HCT116 (cell line): Measurements from ENCODE around the gene FAM53B. TPM values are rescaled to one million over a fixed set of nuclear protein-coding genes. Genes with fewer than 3 reads are reported as not detected.

Experiments used
- ATAC-seq: fragments of 200-7000 bp; cut with Tn5 transposase; 2 replicates; pipeline ENCODE4 v1.9.1; 2020; ENCODE audit warnings: mild to moderate bottlenecking, moderate library complexity
- BruUV-seq: library from RNA; stranded (reverse); fragments of 400-500 nt; replicated peaks from 2 replicates; lab custom pipeline; 2021; lab: Mats Ljungman, UMichigan
- CTCF ChIA-PET: fragments of 300-600 bp; sonication (Branson Sonifier 250); formaldehyde crosslinking; loops from one replicate; lab custom pipeline; 2021; ENCODE audit warnings: antibody characterized with exemption; lab: Charles Lee
- POLR2A ChIA-PET: fragments of 300-600, 350-600 bp; sonication (Branson Sonifier 250); formaldehyde crosslinking; loops from one replicate; lab custom pipeline; 2021; ENCODE audit warnings: antibody characterized with exemption; lab: Charles Lee
- RAD21 ChIA-PET, 2 experiments: fragments of 300-600 bp; sonication (Branson Sonifier 250); formaldehyde crosslinking; loops; one replicate each; lab custom pipeline; 2023; ENCODE audit warnings: low total read pairs in 2 of 2; ENCODE audit not compliant: uncharacterized antibody in 2 of 2, unreplicated experiment in 2 of 2, low non-redundant PET in 1 of 2; lab: Charles Lee
- DNase-seq: peaks from one replicate; pipeline ENCODE4 v3.0.0-alpha.2; 2010; ENCODE audit warnings: low read depth, low spot score
- H2AFZ ChIP-seq: fragments of 200-600 bp; shearing (Covaris generic), sonication (generic); 2 replicates; pipeline ENCODE4 v1.6.1; 2017; ENCODE audit warnings: low read depth, mixed run types, mixed read lengths, antibody characterized with exemption, low read length; ENCODE audit not compliant: poor library complexity, severe bottlenecking
- H3K27ac ChIP-seq: 2 replicates; pipeline ENCODE4 v1.5.1; 2012; ENCODE audit warnings: low read depth, low read length
- H3K27me3 ChIP-seq: fragments of 200-600 bp; sonication (generic); 2 replicates; pipeline ENCODE4 v1.6.1; 2016; ENCODE audit warnings: mixed run types, low read length, mixed read lengths; ENCODE audit not compliant: insufficient read depth
- H3K36me3 ChIP-seq, 2 experiments: fragments of 200-500 bp in 1 of 2; fragments of 200-600 bp in 1 of 2; sonication (Bioruptor generic) in 1 of 2; sonication (generic) in 1 of 2; 2 replicates each; pipeline versions ENCODE4 v1.5.1 to v1.6.1; 2014 to 2016; ENCODE audit warnings: low read length in 2 of 2, inconsistent platforms in 1 of 2, mixed read lengths in 1 of 2, mixed run types in 1 of 2; ENCODE audit not compliant: insufficient read depth in 2 of 2, control insufficient read depth in 1 of 2
- H3K4me1 ChIP-seq, 2 experiments: fragments of 200-600 bp in 1 of 2; sonication (generic) in 1 of 2; 2 replicates each; pipeline versions ENCODE4 v1.5.1 to v1.6.1; 2012 to 2017; ENCODE audit warnings: low read length in 2 of 2, inconsistent platforms in 1 of 2, mild to moderate bottlenecking in 1 of 2, mixed read lengths in 1 of 2, mixed run types in 1 of 2, moderate library complexity in 1 of 2; ENCODE audit not compliant: insufficient read depth in 2 of 2, control insufficient read depth in 1 of 2
- H3K4me2 ChIP-seq: fragments of 200-600 bp; sonication (generic); 2 replicates; pipeline ENCODE4 v1.6.1; 2017; ENCODE audit warnings: mixed run types, low read length, mixed read lengths
- H3K4me3 ChIP-seq, 2 experiments: fragments of 200-600 bp in 1 of 2; sonication (generic) in 1 of 2; replicated peaks in 1 of 2; 2 replicates each; pipeline ENCODE4 v1.5.1; 2011 to 2016; ENCODE audit warnings: low read length in 2 of 2, control low read depth in 1 of 2, low read depth in 1 of 2, mild to moderate bottlenecking in 1 of 2, mixed read lengths in 1 of 2, mixed run types in 1 of 2
- H3K79me2 ChIP-seq: fragments of 200-600 bp; sonication (generic); 2 replicates; pipeline ENCODE4 v1.6.1; 2017; ENCODE audit warnings: mild to moderate bottlenecking, mixed run types, low read length, moderate library complexity, mixed read lengths; ENCODE audit not compliant: insufficient read depth
- H3K9ac ChIP-seq: fragments of 200-600 bp; sonication (generic); 2 replicates; pipeline ENCODE4 v1.6.1; 2016; ENCODE audit warnings: low read length, mixed read lengths
- H3K9me2 ChIP-seq: fragments of 200-600 bp; sonication (generic), shearing (Covaris generic); 2 replicates; pipeline ENCODE4 v1.6.1; 2017; ENCODE audit warnings: mixed run types, mild to moderate bottlenecking, moderate library complexity; ENCODE audit not compliant: insufficient read depth
- H3K9me3 ChIP-seq, 2 experiments: fragments of 200-500 bp in 1 of 2; fragments of 200-600 bp in 1 of 2; sonication (Bioruptor generic) in 1 of 2; sonication (generic) in 1 of 2; 2 replicates each; pipeline ENCODE4 v1.6.1; 2014 to 2017; ENCODE audit warnings: low read length in 2 of 2, mixed read lengths in 2 of 2, inconsistent platforms in 1 of 2, low read depth in 1 of 2, mild to moderate bottlenecking in 1 of 2, mixed run types in 1 of 2, moderate library complexity in 1 of 2; ENCODE audit not compliant: control insufficient read depth in 1 of 2, insufficient read depth in 1 of 2
- H4K20me1 ChIP-seq: fragments of 200-600 bp; sonication (generic), shearing (Covaris generic); 2 replicates; pipeline ENCODE4 v1.6.1; 2017; ENCODE audit warnings: mixed run types, mild to moderate bottlenecking, moderate library complexity; ENCODE audit not compliant: insufficient read depth
- ATF3 ChIP-seq: IDR thresholded peaks from 2 replicates; pipeline ENCODE4 v1.6.1; 2012
- CBX3 ChIP-seq: IDR thresholded peaks from 2 replicates; pipeline ENCODE4 v1.6.1; 2012; ENCODE audit warnings: low read depth
- CEBPB ChIP-seq: IDR thresholded peaks from 2 replicates; pipeline ENCODE4 v1.6.1; 2012; ENCODE audit warnings: low read depth
- EGR1 ChIP-seq: IDR thresholded peaks from 2 replicates; pipeline ENCODE4 v1.6.1; 2012; ENCODE audit warnings: low read depth
- ELF1 ChIP-seq: IDR thresholded peaks from 2 replicates; pipeline ENCODE4 v1.6.1; 2012; ENCODE audit warnings: low read depth, borderline replicate concordance
- EZH2phosphoT487 ChIP-seq: fragments of 200-600 bp; IDR thresholded peaks from 2 replicates; pipeline ENCODE4 v1.6.1; 2018; ENCODE audit warnings: antibody characterized with exemption, borderline replicate concordance
- FOSL1 ChIP-seq: IDR thresholded peaks from 2 replicates; pipeline ENCODE4 v1.6.1; 2012; ENCODE audit warnings: low read depth
- POLR2AphosphoS5 ChIP-seq: IDR thresholded peaks from 2 replicates; pipeline ENCODE4 v1.6.1; 2011; ENCODE audit warnings: mild to moderate bottlenecking, low read depth, low read length, moderate library complexity
- REST ChIP-seq: IDR thresholded peaks from 2 replicates; pipeline ENCODE4 v1.6.1; 2012; ENCODE audit warnings: low read depth
- SIN3A ChIP-seq: IDR thresholded peaks from 2 replicates; pipeline ENCODE4 v1.6.1; 2012; ENCODE audit warnings: low read depth
- SP1 ChIP-seq: IDR thresholded peaks from 2 replicates; pipeline ENCODE4 v1.6.1; 2012; ENCODE audit warnings: low read depth
- SRF ChIP-seq: IDR thresholded peaks from 2 replicates; pipeline ENCODE4 v1.6.1; 2012; ENCODE audit warnings: low read depth
- TCF7L2 ChIP-seq: IDR thresholded peaks from 2 replicates; pipeline ENCODE4 v1.7.0; 2011; ENCODE audit warnings: borderline replicate concordance, inconsistent platforms; ENCODE audit not compliant: insufficient read depth, insufficient read length; ENCODE audit errors: extremely low read depth
- YY1 ChIP-seq: IDR thresholded peaks from 2 replicates; pipeline ENCODE4 v1.6.1; 2011; ENCODE audit warnings: low read length, low read depth, moderate library complexity, mild to moderate bottlenecking; ENCODE audit not compliant: insufficient replicate concordance; ENCODE audit errors: extremely low read depth
- ZNF274 ChIP-seq: fragments of 200-500 bp; sonication (Bioruptor generic); IDR thresholded peaks from 2 replicates; pipeline ENCODE4 v1.6.1; 2014; ENCODE audit warnings: mild to moderate bottlenecking, low read depth, low read length, inconsistent platforms
- intact Hi-C: fragments of 100-400 bp; cut with micrococcal nuclease; formaldehyde crosslinking; loops from 2 replicates; pipeline ENCODE4 v1.10.0; 2022
- total RNA-seq: library from RNA; stranded (reverse); gene quantifications from one replicate; pipeline ENCODE4 v1.2.1, GENCODE V29; 2021; ENCODE audit not compliant: unreplicated experiment
- TF ChIP-seq, protein P1 (sequence below): IDR thresholded peaks from 2 replicates; pipeline ENCODE4 v1.6.1; 2011; ENCODE audit warnings: mild to moderate bottlenecking, low read length, moderate library complexity; ENCODE audit not compliant: insufficient replicate concordance; ENCODE audit errors: extremely low read depth
- TF ChIP-seq, protein P2 (sequence below), 3 experiments: fragments of 200-600 bp in 1 of 3; sonication (generic) in 1 of 3; IDR thresholded peaks in 2 of 3; conservative IDR thresholded peaks in 1 of 3; 2 replicates each; pipeline ENCODE4 v1.5.1; 2012 to 2017; ENCODE audit warnings: low read depth in 2 of 3, low read length in 2 of 3, antibody characterized with exemption in 1 of 3, borderline replicate concordance in 1 of 3, control low read depth in 1 of 3, mild to moderate bottlenecking in 1 of 3, mixed read lengths in 1 of 3, mixed run types in 1 of 3, moderate library complexity in 1 of 3; ENCODE audit not compliant: insufficient read depth in 1 of 3

The FAM53B gene
- total RNA-seq, 1 experiment from 2014 or later = 19.6 TPM

DNA sequence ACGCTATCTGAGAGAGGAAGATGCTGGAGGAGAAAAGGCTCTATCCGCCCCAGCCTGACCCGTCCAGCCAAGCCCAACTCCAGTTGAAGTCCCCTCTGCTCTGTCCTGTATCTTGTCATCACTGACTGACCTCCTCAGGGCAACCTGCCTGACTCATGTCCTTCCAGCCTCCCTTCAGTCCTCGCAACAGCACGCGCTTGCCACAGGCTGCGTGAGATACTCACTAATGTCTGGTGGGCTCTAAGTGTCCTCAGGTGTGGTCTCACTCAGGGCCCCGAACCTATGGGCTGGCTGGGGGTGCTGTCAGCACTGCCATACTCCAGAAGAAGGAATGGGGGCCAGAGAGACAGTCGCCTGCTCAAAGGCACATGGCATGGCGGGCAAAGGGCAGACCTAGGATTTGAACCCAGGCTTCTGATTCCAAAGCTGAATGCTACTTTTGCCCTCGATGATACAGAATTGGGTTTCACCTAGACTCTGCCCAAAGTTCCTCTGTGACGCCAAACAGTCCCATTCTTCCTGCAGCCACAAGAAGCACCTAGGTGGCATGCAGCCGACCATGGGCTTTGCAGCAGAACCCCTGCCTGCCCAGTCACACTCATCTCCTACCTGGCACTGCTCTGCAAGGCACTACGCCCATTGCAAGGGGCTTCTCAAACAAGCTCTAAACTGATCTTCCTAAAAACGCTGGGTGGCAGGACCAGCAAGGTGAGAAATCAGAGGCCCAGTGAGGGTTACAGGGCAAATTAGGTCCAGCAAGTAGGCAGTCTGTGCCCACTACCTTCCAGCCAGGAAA, 8.5 kb downstream of the FAM53B start:
- CTCF ChIA-PET = interaction anchor here (1.5 kb wide), 1 partner anchor 17 kb away, joined by 5 read pairs; no protein-coding TSS in a partner anchor
- intact Hi-C loops = no loop called here
- Histone ChIP-seq H3K9me3 (no peaks in the 10 kb centered on the region), H3K4me2 (no peak overlapping the region), H3K4me3 (no peak overlapping the region), H3K27me3 (no peaks in the 10 kb centered on the region), H4K20me1 (no peaks in the 10 kb centered on the region), H3K27ac (no peak overlapping the region), H3K36me3 (no peaks in the 10 kb centered on the region), H3K79me2 (peaks cover 18% of the 10 kb centered on the region; the same call in 1 of the 2 replicates), H3K4me1 (peaks cover 9 to 16% of the 10 kb centered on the region in 2 experiments; a peak in 3 of 4 replicates), H3K9ac (no peak overlapping the region), H2AFZ (no peak overlapping the region), H3K9me2 (no peaks in the 10 kb centered on the region)
- ATAC-seq = no peak
- TF ChIP-seq, protein P1, sequence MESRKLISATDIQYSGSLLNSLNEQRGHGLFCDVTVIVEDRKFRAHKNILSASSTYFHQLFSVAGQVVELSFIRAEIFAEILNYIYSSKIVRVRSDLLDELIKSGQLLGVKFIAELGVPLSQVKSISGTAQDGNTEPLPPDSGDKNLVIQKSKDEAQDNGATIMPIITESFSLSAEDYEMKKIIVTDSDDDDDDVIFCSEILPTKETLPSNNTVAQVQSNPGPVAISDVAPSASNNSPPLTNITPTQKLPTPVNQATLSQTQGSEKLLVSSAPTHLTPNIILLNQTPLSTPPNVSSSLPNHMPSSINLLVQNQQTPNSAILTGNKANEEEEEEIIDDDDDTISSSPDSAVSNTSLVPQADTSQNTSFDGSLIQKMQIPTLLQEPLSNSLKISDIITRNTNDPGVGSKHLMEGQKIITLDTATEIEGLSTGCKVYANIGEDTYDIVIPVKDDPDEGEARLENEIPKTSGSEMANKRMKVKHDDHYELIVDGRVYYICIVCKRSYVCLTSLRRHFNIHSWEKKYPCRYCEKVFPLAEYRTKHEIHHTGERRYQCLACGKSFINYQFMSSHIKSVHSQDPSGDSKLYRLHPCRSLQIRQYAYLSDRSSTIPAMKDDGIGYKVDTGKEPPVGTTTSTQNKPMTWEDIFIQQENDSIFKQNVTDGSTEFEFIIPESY = no peak
- no peak for TF ChIP-seq YY1
- no peak for TF ChIP-seq ELF1
- TF ChIP-seq EGR1 = no peak
- no peak for TF ChIP-seq SRF
- TF ChIP-seq TCF7L2 = no peak
- no peak for TF ChIP-seq EZH2phosphoT487
- no peak for TF ChIP-seq REST
- no peak for TF ChIP-seq ZNF274
- no peak for TF ChIP-seq CBX3
- TF ChIP-seq CEBPB = no peak
- TF ChIP-seq POLR2AphosphoS5 = no peak
- no peak for TF ChIP-seq SIN3A
- no peak for TF ChIP-seq FOSL1
- no peak for TF ChIP-seq ATF3
- TF ChIP-seq SP1 = no peak
- TF ChIP-seq, protein P2, sequence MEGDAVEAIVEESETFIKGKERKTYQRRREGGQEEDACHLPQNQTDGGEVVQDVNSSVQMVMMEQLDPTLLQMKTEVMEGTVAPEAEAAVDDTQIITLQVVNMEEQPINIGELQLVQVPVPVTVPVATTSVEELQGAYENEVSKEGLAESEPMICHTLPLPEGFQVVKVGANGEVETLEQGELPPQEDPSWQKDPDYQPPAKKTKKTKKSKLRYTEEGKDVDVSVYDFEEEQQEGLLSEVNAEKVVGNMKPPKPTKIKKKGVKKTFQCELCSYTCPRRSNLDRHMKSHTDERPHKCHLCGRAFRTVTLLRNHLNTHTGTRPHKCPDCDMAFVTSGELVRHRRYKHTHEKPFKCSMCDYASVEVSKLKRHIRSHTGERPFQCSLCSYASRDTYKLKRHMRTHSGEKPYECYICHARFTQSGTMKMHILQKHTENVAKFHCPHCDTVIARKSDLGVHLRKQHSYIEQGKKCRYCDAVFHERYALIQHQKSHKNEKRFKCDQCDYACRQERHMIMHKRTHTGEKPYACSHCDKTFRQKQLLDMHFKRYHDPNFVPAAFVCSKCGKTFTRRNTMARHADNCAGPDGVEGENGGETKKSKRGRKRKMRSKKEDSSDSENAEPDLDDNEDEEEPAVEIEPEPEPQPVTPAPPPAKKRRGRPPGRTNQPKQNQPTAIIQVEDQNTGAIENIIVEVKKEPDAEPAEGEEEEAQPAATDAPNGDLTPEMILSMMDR (IDR thresholded peaks at IDR 0.05 in 2 of 3, conservative IDR thresholded peaks at IDR 0.05 in 1 of 3; ENCODE audit: borderline replicate concordance in 1 of 3, insufficient read depth in 1 of 3, low read depth in 2 of 3, low read length in 2 of 3) = no peak
- no peak for DNase-seq
- no TSS peak for BruUV-seq
- RAD21 ChIA-PET = no interaction called here
- POLR2A ChIA-PET = no interaction called here
